NCI-H2227 (cell line): ENCODE data around the gene SYMPK.
"Not testable (repeated sequence)": the region's sequence is repeated elsewhere in the genome, so short reads cannot be mapped to it uniquely, and the experiment has no call there.

Experiments
- DNase-seq: peaks from one replicate; lab custom pipeline; 2025; ENCODE audit not compliant: unreplicated experiment; lab: John Stamatoyannopoulos, UW

SYMPK gene

GRCh38 chr19:45809643-45810159 is 53.2 kb downstream of the SYMPK start:
- DNase-seq, result peak; percentile 15

- DNase-seq, result no peak
Observed at GRCh38 chr19:45805719-45806118, 57.2 kb downstream of the SYMPK start.

- DNase-seq, result no peak
Observed at GRCh38 chr19:45804959-45805230, 58.1 kb downstream of the SYMPK start.

GRCh38 chr19:45804140-45804958 is 58.6 kb downstream of the SYMPK start:
- no peak for DNase-seq

GRCh38 chr19:45801603-45802175 is 61.3 kb downstream of the SYMPK start:
- DNase-seq, result no peak

GRCh38 chr19:45800070-45800553 is 62.8 kb downstream of the SYMPK start:
- DNase-seq, result no peak

- not testable (repeated sequence) for DNase-seq
Observed at GRCh38 chr19:45799541-45799940, 63.4 kb downstream of the SYMPK start.

GRCh38 chr19:45798995-45799517 is 63.9 kb downstream of the SYMPK start:
- DNase-seq, result peak; percentile 61

- no peak for DNase-seq
Observed at GRCh38 chr19:45794627-45795026, 68.3 kb downstream of the SYMPK start.

GRCh38 chr19:45793876-45794275 is 69.1 kb downstream of the SYMPK start:
- DNase-seq, result no peak

GRCh38 chr19:45793178-45793564 is 69.8 kb downstream of the SYMPK start:
- no peak for DNase-seq

- DNase-seq, result peak; percentile 98
Observed at GRCh38 chr19:45792470-45793177, 70.3 kb downstream of the SYMPK start, which contains the start of gene DMWD. TSS of gene DMWD (minus strand) at chr19:45792845. CDS start at chr19:45792756, 89 bp downstream.

GRCh38 chr19:45791744-45792469 is 71.0 kb downstream of the SYMPK start:
- DNase-seq, result no peak

- DNase-seq, result no peak
Observed at GRCh38 chr19:45790942-45791341, 72.0 kb downstream of the SYMPK start.

- DNase-seq, result no peak
Observed at GRCh38 chr19:45789035-45789786, 73.7 kb downstream of the SYMPK start.

GRCh38 chr19:45786533-45786894 is 76.4 kb downstream of the SYMPK start:
- no peak for DNase-seq

- no peak for DNase-seq
Observed at GRCh38 chr19:45785781-45786532, 77.0 kb downstream of the SYMPK start.

GRCh38 chr19:45785097-45785496 is 77.8 kb downstream of the SYMPK start:
- DNase-seq, result no peak

GRCh38 chr19:45784096-45784495 is 78.9 kb downstream of the SYMPK start:
- no peak for DNase-seq
